Myocyte (in vitro differentiated cells): Measurements from ENCODE around the gene NCOR1. TPM values are rescaled to one million over a fixed set of nuclear protein-coding genes. Genes with fewer than 3 reads are reported as not detected.
A peak's percentile ranks its signal among the peaks of the same experiment; 100 is the strongest.
"Not testable (repeated sequence)": the region's sequence is repeated elsewhere in the genome, so short reads cannot be mapped to it uniquely, and the experiment has no call there.

Experiments
- DNase-seq: peaks from one replicate; pipeline ENCODE4 v3.0.0-alpha.2; 2012; ENCODE audit warnings: low read depth
- total RNA-seq: library from RNA; depleted of rRNA; stranded (reverse); fragments of >200 nt; gene quantifications from 2 replicates; pipeline ENCODE4 v1.2.3, GENCODE V29; 2014

NCOR1 gene
- total RNA-seq, 1 donor from 2014 or later: 73.3 TPM

DNA sequence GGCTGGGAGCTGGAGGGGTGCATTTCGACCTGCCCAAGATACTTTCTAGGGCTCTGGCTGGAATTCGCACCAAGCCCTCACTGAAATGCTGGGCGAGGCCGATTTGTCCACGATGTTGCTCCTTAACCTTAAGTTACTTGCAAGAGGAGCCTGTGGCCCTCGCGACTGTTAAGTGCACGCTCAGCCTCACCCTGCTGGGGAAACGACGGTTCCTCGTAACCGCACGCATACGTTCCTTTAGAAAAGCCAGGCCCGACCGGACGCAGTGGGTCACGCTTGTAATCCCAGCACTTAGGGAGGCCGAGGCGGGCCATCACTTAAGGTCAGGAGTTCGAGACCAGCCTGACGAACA is 607 bp upstream of the NCOR1 start:
- DNase-seq: no peak

DNA sequence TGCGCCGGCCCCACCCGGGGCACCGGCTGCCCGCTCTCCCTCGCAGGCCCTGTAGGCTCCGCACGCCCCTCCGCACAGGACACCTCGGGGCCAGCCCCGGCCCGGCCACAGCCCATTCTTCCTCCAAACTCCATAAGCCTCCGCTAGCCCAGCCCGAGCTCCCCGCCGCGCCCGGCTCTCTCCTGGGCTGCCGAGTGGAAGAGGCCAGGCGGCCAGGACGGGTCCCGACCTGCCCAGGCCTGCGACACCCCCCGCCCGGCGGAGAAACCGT is 397 bp downstream of the NCOR1 start:
- DNase-seq: no peak

DNA sequence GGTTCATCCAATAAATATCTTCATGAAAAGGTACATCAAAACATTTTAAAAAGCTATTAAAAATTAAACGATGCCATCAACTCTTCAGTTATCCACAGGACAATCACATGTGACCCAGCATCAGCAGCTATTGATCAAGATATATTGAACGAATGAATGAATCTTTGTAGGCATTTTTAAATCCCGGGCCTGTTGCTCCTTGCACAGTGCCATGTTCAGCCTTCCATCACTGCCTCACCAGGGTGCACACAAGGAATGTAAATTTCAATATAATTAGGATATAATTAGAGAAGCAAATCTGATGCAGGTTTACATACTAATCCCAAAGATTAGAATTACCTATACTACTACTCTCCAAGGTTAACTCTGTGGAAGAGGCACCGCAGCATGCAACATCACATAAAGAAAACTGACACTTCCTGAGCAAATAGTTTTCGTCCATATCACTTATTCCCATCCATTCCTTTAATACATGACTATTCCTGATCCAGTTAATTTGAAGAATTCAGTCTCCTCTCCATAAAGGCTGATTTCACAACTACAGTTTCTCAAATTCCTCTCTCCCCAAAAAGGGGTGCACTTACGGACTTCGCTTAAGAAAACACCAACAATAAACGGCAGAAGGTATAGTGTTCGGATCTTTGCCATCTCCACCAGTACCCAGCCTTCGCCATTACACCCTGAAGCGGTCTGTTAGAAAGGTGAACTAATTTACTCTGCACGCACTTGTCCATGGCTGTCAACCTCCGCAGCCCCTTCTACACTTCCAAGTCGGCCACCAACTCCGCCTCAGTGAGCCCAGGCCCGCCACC is 938 bp downstream of the NCOR1 start:
- no peak for DNase-seq

DNA sequence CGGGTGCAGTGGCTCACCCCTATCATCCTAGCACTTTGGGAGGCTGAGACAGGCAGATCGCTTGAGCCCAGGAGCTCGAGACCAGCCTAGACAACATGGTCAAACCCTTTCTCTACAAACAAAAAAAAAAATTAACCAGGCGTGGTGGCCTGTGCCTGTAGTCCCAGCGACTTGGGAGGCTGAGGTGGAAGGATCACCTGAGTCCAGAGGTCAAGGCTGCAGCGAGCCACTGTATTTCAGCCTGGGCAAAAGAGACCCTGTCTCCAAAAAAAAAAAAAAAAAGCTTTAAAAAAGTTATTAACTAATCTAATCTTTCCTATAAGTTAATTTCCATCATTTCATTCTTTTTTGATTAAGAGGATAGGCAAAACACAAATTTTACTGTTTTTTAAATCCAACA is 2.5 kb downstream of the NCOR1 start:
- DNase-seq: no peak

GRCh38 chr17:16211590-16211989 is 3.7 kb downstream of the NCOR1 start:
- DNase-seq: no peak

GRCh38 chr17:16204763-16205162 is 10.6 kb downstream of the NCOR1 start:
- DNase-seq: not testable (repeated sequence)

GRCh38 chr17:16202554-16203500 is 12.5 kb downstream of the NCOR1 start:
- DNase-seq: not testable (repeated sequence)

DNA sequence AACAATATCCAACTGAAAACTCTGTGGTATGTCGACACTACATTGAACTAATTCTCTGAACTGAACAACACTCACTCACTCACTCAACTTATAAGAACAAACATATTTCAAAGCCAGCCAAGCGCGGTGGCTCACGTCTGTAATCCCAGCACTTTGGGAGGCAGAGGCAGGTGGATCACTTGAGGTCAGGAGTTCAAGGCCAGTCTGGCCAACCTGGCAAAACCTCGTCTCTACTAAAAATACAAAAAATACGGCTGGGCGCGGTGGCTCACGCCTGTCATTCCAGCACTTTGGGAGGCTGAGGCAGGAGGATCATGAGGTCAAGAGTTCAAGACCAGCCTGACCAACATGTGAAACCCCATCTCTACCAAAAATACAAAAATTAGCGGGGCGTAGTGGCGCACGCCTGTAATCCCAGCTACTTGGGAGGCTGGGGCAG is 13.6 kb downstream of the NCOR1 start:
- not testable (repeated sequence) for DNase-seq

- DNase-seq: peak; percentile 8
Observed at GRCh38 chr17:16199093-16199492, 16.2 kb downstream of the NCOR1 start.

GRCh38 chr17:16197276-16197675 is 18.1 kb downstream of the NCOR1 start:
- DNase-seq: no peak

DNA sequence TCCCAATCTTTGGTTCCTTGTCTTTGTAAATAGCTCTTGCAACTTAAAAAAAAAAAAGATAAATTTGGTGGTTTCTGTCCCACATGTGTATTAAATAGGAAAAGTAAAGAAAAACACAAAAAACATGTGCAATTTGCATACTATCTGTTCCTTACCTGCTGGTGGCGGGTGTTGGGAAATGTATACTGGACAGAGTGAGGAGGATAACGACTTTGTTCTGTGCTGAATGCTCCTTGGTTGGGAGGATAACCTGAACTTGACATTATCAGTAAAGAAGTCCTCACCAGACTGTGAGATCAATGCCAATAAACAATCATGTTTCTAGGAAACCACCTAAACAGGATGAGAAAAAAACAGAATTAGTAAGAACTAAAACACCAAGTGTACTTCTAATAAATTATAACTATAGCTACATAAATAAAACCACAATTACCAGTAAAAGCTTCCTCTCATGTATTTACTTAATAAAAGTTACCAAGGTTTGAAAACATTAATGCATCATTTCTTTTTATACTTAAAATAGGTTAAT is 21.0 kb downstream of the NCOR1 start:
- not testable (repeated sequence) for DNase-seq

DNA sequence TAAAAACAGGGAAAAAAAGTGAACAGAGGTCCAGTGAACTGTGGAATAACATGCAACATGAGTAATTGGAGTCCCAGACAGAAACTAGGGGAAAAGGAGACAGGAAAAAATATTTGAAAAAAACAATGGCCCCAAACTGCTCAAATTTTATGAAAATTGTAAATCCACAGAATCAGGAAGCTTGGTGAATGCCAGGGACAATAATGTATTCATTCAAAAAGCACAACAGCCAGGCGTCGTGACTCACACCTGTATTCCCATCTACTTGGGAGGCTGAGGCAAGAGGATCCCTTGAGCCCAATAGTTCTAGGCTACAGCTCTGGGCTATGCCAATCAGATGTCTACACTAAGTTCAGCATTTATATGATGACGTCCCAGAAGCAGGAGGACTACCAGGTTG is 23.7 kb downstream of the NCOR1 start:
- DNase-seq: no peak

DNA sequence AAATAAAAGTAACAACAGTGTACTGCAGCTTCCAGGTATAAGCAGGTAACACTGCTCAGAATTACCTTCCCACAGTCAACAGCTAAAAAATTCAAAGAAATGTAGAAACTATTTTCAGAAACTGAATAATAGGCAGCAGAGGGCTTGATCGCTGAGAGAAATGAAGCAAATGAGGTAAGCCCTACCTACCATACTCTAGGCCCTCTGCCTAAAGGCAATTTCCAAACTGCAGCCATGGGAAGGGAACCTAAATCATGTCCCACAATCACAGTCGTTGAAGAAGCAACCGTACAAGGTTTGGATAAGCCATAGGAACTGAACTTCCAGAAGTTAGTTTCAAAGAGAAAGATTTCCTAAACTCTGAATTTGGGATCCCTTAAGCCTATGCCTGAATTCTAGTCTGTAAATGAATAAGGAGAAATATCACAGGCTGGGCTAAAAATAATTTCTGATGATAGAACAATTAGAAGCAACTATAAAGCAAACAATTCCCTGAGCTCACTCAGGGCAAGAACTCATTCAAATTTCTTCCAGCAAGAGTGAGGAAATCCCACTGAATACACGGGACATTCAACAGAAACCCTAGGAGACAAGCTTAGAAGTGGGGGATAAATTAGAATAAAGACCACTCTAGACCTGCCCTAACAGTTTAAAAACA is 24.5 kb downstream of the NCOR1 start:
- no peak for DNase-seq

DNA sequence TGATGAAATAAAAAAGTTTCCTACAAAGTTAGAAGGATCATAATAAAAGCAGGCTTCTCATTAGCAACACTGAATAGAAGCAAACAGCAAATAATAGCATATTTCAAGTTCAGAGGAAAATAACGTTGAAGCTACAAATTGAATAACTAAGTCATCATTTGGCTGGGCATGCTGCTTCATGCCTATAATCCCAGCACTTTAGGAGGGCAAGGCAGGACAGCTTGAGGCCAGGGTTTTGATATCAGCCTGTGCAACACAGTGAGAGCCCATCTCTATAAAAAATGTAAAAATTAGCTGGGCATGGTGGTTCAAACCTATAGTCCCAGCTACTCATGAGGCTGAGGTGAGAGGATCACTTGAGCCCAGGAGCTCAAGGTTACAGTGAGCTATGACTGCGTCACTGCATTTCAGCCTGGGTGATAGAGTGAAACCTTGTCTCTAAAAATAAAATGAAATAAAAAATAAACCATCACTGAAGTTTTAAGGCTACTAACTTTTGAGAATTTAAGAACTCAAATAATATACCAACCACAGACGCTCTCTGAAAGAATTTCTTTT is 25.5 kb downstream of the NCOR1 start:
- no peak for DNase-seq

- no peak for DNase-seq
Observed at GRCh38 chr17:16187642-16188041, 27.7 kb downstream of the NCOR1 start.

- no peak for DNase-seq
Observed at GRCh38 chr17:16181581-16181980, 33.8 kb downstream of the NCOR1 start.

- DNase-seq: no peak
Observed at GRCh38 chr17:16178836-16179235, 36.5 kb downstream of the NCOR1 start.

- DNase-seq: peak; percentile 10
Observed at GRCh38 chr17:16171613-16172012, 43.7 kb downstream of the NCOR1 start.

GRCh38 chr17:16166766-16167165 is 48.6 kb downstream of the NCOR1 start:
- DNase-seq: not testable (repeated sequence)

GRCh38 chr17:16158714-16159113 is 56.6 kb downstream of the NCOR1 start:
- DNase-seq: peak; percentile 1

DNA sequence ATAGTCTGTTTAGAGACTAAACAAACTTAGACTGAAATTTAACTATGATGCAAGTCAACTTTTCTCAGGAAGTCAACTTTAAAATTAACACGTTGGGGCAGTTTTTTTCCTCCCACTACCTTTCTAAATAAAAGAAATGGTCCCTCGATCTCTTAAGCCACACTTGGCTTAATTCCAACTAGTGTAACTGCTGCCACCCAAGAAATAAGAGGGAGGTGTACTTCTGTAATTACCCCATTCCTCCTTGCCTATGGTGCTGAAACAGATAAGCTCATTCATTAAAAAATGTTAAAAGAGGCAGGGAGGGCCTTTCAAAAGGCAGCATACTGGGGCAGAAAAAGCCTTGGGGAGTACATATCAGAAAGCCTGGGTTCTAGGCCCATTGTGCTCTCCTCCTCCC is 59.8 kb downstream of the NCOR1 start:
- DNase-seq: no peak
